ENCODE data around the gene FRYL. TPM values are rescaled to one million over a fixed set of nuclear protein-coding genes. Genes with fewer than 3 reads are reported as not detected.
"Not testable (repeated sequence)": the region's sequence is repeated elsewhere in the genome, so short reads cannot be mapped to it uniquely, and the experiment has no call there.

The FRYL gene
- total RNA-seq, 4 donors from 2014 or later: 43.2 to 92.5 (median 62.1) TPM

DNA sequence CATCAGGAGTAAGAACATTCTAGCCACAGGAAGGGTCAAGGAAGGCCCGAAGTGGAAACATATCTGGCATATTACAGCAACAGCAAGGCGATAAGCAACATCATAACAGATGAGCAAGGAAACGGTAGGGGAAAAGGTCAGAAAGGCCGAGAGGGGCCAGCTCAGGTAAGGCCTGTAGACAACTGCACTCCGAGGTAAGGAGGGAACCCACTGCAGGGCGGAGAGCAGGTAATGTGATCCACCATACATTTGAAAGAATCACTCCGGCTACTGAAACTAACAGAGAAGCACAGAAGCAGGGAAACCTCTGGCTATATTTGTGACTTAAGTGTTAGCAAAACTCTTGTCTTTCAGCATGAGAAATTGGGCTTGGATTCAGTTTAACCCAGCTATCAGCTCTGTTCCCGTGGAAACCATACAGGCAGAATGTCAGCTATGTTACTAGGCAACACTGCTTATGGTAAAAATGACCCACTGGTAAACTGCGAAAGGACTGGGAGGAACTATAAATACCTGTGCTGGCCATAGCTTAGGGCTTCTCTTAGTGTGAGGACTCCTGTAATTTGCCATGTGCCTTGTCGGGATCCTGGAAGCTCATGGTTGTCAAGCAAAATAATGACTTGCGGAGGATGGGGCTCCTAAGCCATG is 31.0 kb downstream of the FRYL start:
- no peak for ATAC-seq

GRCh38 chr4:48746608-48747362 is 33.3 kb downstream of the FRYL start:
- TF ChIP-seq POLR2AphosphoS5 (IDR thresholded peaks at IDR 0.05) (no peak), EP300 (IDR thresholded peaks at IDR 0.05) (no peak), CTCF (IDR thresholded peaks at IDR 0.05) (no peak), POLR2A (IDR thresholded peaks at IDR 0.05) (no peak)
- Histone ChIP-seq H3K36me3 (no peaks in the 10 kb centered on the region), H3K4me1 (peaks cover 0 to 31% (median 4%) of the 10 kb centered on the region in 3 donors), H3K27ac (no peak overlapping the region), H3K4me3 (no peak overlapping the region), H3K9me3 (no peaks in the 10 kb centered on the region), H3K27me3 (no peaks in the 10 kb centered on the region)
- ATAC-seq: no peak
- WGBS, 2 donors (ENCODE audit: low coverage in 1 of 2): 42 to 92% methylated on average over 2 of the region's 4 CpGs

More for the DNA sequence above, 31.0 kb downstream of the FRYL start:
- WGBS, 2 donors (ENCODE audit: low coverage in 1 of 2): 68 to 78% methylated on average over 6 to 9 of the region's 11 CpGs
- TF ChIP-seq POLR2A (IDR thresholded peaks at IDR 0.05) (no peak), EP300 (IDR thresholded peaks at IDR 0.05) (no peak)
- Histone ChIP-seq H3K4me1 (peaks cover 0 to 42% (median 4%) of the 10 kb centered on the region in 3 donors), H3K4me3 (no peak overlapping the region), H3K27ac (no peak overlapping the region), H3K27me3 (no peaks in the 10 kb centered on the region), H3K9me3 (no peaks in the 10 kb centered on the region), H3K36me3 (no peaks in the 10 kb centered on the region)

DNA sequence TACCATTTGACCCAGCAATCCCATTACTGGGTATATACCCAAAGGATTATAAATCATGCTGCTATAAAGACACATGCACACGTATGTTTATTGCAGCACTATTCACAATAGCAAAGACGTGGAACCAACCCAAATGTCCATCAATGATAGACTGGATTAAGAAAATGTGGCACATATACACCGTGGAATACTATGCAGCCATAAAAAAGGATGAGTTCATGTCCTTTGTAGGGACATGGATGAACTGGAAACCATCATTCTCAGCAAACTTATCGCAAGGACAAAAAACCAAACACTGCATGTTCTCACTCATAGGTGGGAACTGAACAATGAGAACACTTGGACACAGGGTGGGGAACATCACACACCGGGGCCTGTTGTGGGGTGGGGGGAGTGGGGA is 34.9 kb downstream of the FRYL start:
- 94% methylated on average over 4 of the region's 5 CpGs; no CpG with 5 or more reads in 1 of the 2 donors for WGBS, 2 donors (ENCODE audit: low coverage in 1 of 2)
- not testable (repeated sequence) for H3K27me3 ChIP-seq, H3K9me3 ChIP-seq, H3K27ac ChIP-seq, H3K4me3 ChIP-seq, H3K36me3 ChIP-seq, ATAC-seq
- peaks cover 0 to 35% (median 4%) of the 10 kb centered on the region in 3 donors for H3K4me1 ChIP-seq

DNA sequence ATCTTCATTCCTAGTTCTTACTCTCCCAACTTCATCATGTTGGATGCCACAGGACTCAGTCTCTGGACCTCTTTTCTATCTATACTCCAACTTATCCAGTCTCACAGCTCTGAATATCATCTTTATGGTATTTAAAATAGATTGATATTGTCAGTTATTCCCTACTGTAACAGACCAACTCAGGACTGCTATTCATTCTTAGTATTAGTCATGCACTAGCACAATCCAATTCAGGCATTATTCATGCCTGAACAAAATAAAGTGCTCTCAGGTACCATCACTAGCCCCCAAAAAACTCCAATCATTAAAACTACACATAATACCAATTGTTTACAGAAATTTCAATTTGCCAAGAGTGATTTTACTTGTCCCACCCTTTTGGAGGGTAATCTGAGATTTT is 37.7 kb downstream of the FRYL start:
- H3K36me3 ChIP-seq: no peaks in the 10 kb centered on the region
- H3K4me1 ChIP-seq: peaks cover 0 to 15% (median 0%) of the 10 kb centered on the region in 3 donors
- no peak for TF ChIP-seq POLR2A (IDR thresholded peaks at IDR 0.05)
- no peak for TF ChIP-seq EP300 (IDR thresholded peaks at IDR 0.05)
- TF ChIP-seq CTCF (IDR thresholded peaks at IDR 0.05): no peak
- no peak for TF ChIP-seq POLR2AphosphoS5 (IDR thresholded peaks at IDR 0.05)
- no peak for ATAC-seq
- H3K27me3 ChIP-seq: no peaks in the 10 kb centered on the region
- no peaks in the 10 kb centered on the region for H3K9me3 ChIP-seq
- no peak overlapping the region for H3K4me3 ChIP-seq
- no peak overlapping the region for H3K27ac ChIP-seq

- Histone ChIP-seq H3K27me3 (no peaks in the 10 kb centered on the region), H3K4me3 (no peak overlapping the region), H3K4me1 (peaks cover 0 to 15% (median 0%) of the 10 kb centered on the region in 3 donors), H3K9me3 (no peaks in the 10 kb centered on the region), H3K36me3 (no peaks in the 10 kb centered on the region), H3K27ac (no peak overlapping the region)
- ATAC-seq: no peak
- 80 to 100% methylated on average over 3 of the region's 3 CpGs for WGBS, 2 donors (ENCODE audit: low coverage in 1 of 2)
- TF ChIP-seq EP300 (IDR thresholded peaks at IDR 0.05): no peak
- no peak for TF ChIP-seq POLR2A (IDR thresholded peaks at IDR 0.05)
- no peak for TF ChIP-seq CTCF (IDR thresholded peaks at IDR 0.05)
- no peak for TF ChIP-seq POLR2AphosphoS5 (IDR thresholded peaks at IDR 0.05)
Measured at GRCh38 chr4:48739560-48740019, 40.5 kb downstream of the FRYL start.

DNA sequence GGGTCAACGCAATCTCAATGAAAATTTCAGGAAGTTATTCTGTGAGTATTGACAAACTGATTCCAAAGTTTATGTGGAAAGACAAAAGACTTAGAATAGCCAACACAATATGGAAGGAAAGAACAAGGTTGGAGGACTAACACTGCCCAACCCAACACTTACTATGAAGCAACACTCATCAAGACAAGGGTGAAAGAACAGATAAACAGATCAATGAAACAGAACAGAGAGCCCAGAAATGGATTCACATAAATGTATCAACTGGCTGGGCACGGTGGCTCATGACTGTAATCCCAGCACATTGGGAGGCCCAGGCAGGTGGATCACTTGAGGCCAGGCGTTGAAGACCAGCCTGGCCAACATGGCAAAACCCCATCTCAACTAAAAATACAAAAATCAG is 41.2 kb downstream of the FRYL start:
- Histone ChIP-seq H3K27me3 (no peaks in the 10 kb centered on the region), H3K4me3 (no peak overlapping the region), H3K36me3 (no peaks in the 10 kb centered on the region), H3K27ac (no peak overlapping the region), H3K4me1 (peaks cover 0 to 15% (median 0%) of the 10 kb centered on the region in 3 donors), H3K9me3 (no peaks in the 10 kb centered on the region)
- no peak for TF ChIP-seq POLR2A (IDR thresholded peaks at IDR 0.05)
- no peak for TF ChIP-seq POLR2AphosphoS5 (IDR thresholded peaks at IDR 0.05)
- TF ChIP-seq EP300 (IDR thresholded peaks at IDR 0.05): no peak
- TF ChIP-seq CTCF (IDR thresholded peaks at IDR 0.05): no peak
- ATAC-seq: no peak
- 80 to 100% methylated on average over 1 to 2 of the region's 3 CpGs for WGBS, 2 donors (ENCODE audit: low coverage in 1 of 2)

DNA sequence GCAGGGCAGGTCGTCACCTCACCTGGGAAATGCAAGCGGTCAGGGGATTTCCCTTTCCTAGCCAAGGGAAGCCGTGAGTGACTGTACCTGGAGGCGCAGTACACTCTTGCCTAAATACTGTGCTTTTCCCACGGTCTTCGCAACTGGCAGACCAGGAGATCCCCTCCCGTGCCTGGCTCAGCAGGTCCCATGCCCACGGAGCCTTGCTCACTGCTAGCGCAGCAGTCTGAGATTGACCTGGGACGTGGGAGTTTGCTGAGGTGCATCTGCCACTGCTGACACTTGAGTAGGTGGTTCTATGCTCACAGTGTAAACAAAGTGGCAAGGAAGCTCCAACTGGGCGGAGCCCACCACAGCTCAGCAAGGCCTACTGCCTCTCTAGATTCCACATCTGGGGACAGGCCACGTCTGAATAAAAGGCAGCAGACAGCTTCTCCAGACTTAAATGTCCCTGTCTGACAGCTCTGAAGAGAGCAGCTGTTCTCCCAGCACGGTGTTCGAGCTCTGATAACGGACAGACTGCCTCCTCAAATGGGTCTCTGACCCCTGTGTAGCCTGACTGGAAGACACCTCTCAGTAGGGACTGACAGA is 51.1 kb downstream of the FRYL start:
- 80 to 88% methylated on average over 1 to 4 of the region's 15 CpGs for WGBS, 2 donors (ENCODE audit: low coverage in 1 of 2)
- not testable (repeated sequence) for ATAC-seq

More for the DNA sequence above, 51.1 kb downstream of the FRYL start:
- peaks cover 0 to 26% (median 0%) of the 10 kb centered on the region in 3 donors for H3K4me1 ChIP-seq
- not testable (repeated sequence) for H3K27ac ChIP-seq, H3K4me3 ChIP-seq, H3K9me3 ChIP-seq, H3K36me3 ChIP-seq, H3K27me3 ChIP-seq
